DND-41 (cell line): ENCODE measurements around the gene DZIP1.

Source experiments
- ATAC-seq: fragments of 200-7000 bp; cut with Tn5 transposase; 3 replicates; pipeline ENCODE4 v1.9.1; 2021; ENCODE audit warnings: low read depth; ENCODE audit not compliant: insufficient read depth
- DNase-seq: peaks from one replicate; pipeline ENCODE4 v3.0.0-alpha.2; 2020
- H2AFZ ChIP-seq: 2 replicates; pipeline ENCODE4 v1.6.0; 2012; ENCODE audit warnings: low read depth, low read length
- H3K27ac ChIP-seq: 2 replicates; pipeline ENCODE4 v1.5.1; 2012; ENCODE audit warnings: low read length, inconsistent platforms
- H3K27me3 ChIP-seq: fragments of 200-600 bp; sonication (generic); 2 replicates; pipeline ENCODE4 v1.6.0; 2012; ENCODE audit warnings: low read length, mild to moderate bottlenecking, inconsistent platforms; ENCODE audit not compliant: insufficient read depth, poor library complexity
- H3K36me3 ChIP-seq: 2 replicates; pipeline ENCODE4 v1.5.1; 2012; ENCODE audit warnings: low read length, inconsistent platforms; ENCODE audit not compliant: insufficient read depth
- H3K4me1 ChIP-seq: 2 replicates; pipeline ENCODE4 v1.5.1; 2012; ENCODE audit warnings: mild to moderate bottlenecking, low read length; ENCODE audit not compliant: insufficient read depth
- H3K4me2 ChIP-seq: 2 replicates; pipeline ENCODE4 v1.6.0; 2012; ENCODE audit warnings: mild to moderate bottlenecking, moderate library complexity, low read length, inconsistent platforms; ENCODE audit not compliant: insufficient read depth
- H3K4me3 ChIP-seq, 2 experiments: fragments of 200-600 bp in 1 of 2; shearing (Covaris generic) in 1 of 2; 2 replicates each; pipeline ENCODE4 v1.5.1; 2012 to 2016; ENCODE audit warnings: inconsistent platforms in 2 of 2, low read length in 2 of 2, mild to moderate bottlenecking in 2 of 2, low read depth in 1 of 2, moderate library complexity in 1 of 2
- H3K79me2 ChIP-seq: 2 replicates; pipeline ENCODE4 v1.6.0; 2012; ENCODE audit warnings: low read length, inconsistent platforms; ENCODE audit not compliant: insufficient read depth
- H3K9ac ChIP-seq: 2 replicates; pipeline ENCODE4 v1.6.0; 2012; ENCODE audit warnings: low read depth, mild to moderate bottlenecking, inconsistent platforms, low read length, moderate library complexity
- H3K9me3 ChIP-seq: 2 replicates; pipeline ENCODE4 v1.5.1; 2012; ENCODE audit warnings: low read length, moderate library complexity, mild to moderate bottlenecking, inconsistent platforms; ENCODE audit not compliant: insufficient read depth, severe bottlenecking
- H4K20me1 ChIP-seq: 2 replicates; pipeline ENCODE4 v1.6.0; 2012; ENCODE audit warnings: low read length; ENCODE audit not compliant: insufficient read depth
- EZH2 ChIP-seq: IDR thresholded peaks from 3 replicates; pipeline ENCODE4 v1.6.1; 2012; ENCODE audit warnings: borderline replicate concordance, low read depth, mild to moderate bottlenecking, moderate library complexity, low read length, inconsistent platforms; ENCODE audit not compliant: severe bottlenecking
- TF ChIP-seq, protein P1 (sequence below): IDR thresholded peaks from 2 replicates; pipeline ENCODE4 v1.5.1; 2012; ENCODE audit warnings: borderline replicate concordance, low read length, moderate library complexity, mild to moderate bottlenecking; ENCODE audit not compliant: poor library complexity, severe bottlenecking; ENCODE audit errors: extremely low read depth

DZIP1 gene

DNA sequence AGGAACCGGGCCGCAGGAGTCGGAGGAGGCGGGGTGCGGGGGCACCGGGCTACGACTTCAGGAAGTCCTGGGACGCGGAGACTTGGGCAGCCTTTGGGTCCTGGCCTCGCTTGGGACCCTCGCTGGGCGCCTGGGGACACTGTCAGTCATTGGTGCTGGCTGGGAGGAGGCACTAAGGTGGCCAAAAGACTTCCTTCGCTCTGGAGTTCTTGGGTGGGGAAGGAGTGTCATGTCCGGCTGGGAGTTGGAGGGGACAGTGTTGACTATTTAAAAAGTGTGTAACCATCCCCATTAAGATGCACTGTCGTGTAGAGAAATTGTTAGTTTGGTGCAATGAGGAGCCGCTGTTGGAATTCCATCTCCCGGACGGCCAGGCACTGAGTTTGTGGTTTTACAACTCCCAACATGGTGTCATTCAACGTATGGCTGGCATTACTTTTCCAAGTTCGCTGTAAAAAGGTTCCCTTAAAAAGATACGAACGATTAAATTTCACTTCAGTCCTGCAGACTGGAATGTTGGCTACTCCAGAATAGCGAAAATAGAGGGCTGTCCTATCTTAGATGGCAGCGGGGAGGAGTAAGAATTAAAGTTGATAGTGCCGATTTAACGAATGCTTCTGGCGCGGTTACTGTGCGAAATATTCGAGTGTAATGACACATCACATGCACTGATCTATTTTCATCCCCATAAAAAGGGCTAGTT is 33.2 kb upstream of the DZIP1 start:
- Histone ChIP-seq H3K4me2 (peak overlapping the region; percentile 82), H3K4me3 (peak overlapping the region; percentile 77 to 84), H3K27me3 (no peaks in the 10 kb centered on the region), H3K79me2 (peaks cover 68% of the 10 kb centered on the region), H3K27ac (peak overlapping the region; percentile 90), H3K9ac (peak overlapping the region; percentile 93), H3K4me1 (peaks cover 53% of the 10 kb centered on the region), H3K36me3 (no peaks in the 10 kb centered on the region), H2AFZ (peak overlapping the region; percentile 87), H4K20me1 (peaks cover 20% of the 10 kb centered on the region; the same call in 1 of the 2 replicates), H3K9me3 (no peaks in the 10 kb centered on the region)
- no peak for TF ChIP-seq EZH2
- TF ChIP-seq, protein P1, sequence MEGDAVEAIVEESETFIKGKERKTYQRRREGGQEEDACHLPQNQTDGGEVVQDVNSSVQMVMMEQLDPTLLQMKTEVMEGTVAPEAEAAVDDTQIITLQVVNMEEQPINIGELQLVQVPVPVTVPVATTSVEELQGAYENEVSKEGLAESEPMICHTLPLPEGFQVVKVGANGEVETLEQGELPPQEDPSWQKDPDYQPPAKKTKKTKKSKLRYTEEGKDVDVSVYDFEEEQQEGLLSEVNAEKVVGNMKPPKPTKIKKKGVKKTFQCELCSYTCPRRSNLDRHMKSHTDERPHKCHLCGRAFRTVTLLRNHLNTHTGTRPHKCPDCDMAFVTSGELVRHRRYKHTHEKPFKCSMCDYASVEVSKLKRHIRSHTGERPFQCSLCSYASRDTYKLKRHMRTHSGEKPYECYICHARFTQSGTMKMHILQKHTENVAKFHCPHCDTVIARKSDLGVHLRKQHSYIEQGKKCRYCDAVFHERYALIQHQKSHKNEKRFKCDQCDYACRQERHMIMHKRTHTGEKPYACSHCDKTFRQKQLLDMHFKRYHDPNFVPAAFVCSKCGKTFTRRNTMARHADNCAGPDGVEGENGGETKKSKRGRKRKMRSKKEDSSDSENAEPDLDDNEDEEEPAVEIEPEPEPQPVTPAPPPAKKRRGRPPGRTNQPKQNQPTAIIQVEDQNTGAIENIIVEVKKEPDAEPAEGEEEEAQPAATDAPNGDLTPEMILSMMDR: no peak
- DNase-seq: no peak
- no peak; the same call in 2 of the 3 replicates for ATAC-seq

DNA sequence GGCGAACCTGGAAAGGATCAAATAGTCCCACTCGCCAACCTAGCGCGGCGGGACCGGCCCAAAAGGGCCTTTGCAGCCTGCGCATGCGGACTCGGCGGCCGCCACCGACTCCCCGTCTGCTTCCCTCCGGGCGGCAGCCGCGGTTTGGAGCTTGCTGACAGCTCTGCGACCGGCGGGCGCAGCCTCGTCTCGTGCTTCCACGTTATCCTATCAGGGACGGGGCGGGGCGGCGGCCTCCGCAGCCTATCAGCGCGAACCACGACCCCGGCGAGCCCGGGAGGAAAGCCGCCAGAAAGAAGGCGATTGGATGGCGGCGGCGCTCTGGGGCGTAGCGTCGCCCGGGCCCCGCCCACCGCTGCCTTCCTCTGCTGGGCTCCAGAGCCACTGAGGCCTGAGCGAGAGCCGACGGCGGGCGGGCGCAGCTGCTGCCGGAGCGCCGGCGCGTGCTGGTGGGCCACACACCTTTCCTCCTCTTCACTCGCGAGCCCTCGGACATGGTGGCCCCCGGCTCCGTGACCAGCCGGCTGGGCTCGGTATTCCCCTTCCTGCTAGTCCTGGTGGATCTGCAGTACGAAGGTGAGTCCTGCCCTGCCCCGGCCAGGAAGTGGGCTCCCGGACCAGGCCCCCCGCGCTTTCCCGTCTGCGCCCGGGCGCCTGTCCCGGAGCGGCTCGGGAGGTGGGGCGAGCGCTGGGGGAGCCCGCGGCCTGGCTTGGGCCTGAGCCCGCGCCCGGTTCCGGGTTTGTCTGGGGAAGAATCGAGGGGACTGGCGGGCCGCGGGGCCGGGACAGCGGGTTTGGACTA is 32.5 kb upstream of the DZIP1 start, which contains the start of gene DNAJC3:
DNAJC3 (plus strand) TSS at position 378 of the 802 bp plus-strand sequence; CDS start at position 495, 117 bp downstream.
- Histone ChIP-seq H3K4me3 (peak within 1 kb of the TSS; percentile 77 to 84), H4K20me1 (peaks cover 20% of the 10 kb centered on the region; the same call in 1 of the 2 replicates), H3K4me2 (peak within 1 kb of the TSS; percentile 82), H3K9me3 (peaks cover 2% of the 10 kb centered on the region), H3K79me2 (peaks cover 60% of the 10 kb centered on the region), H3K36me3 (no peaks in the 10 kb centered on the region), H3K4me1 (peaks cover 53% of the 10 kb centered on the region), H3K27ac (peak within 1 kb of the TSS; percentile 98), H2AFZ (peak within 1 kb of the TSS; percentile 87), H3K27me3 (no peaks in the 10 kb centered on the region), H3K9ac (peak within 1 kb of the TSS; percentile 93)
- no peak for TF ChIP-seq EZH2
- TF ChIP-seq, protein P1: no peak
- peak; percentile 92 for ATAC-seq
- DNase-seq: peak; percentile 98

DNA sequence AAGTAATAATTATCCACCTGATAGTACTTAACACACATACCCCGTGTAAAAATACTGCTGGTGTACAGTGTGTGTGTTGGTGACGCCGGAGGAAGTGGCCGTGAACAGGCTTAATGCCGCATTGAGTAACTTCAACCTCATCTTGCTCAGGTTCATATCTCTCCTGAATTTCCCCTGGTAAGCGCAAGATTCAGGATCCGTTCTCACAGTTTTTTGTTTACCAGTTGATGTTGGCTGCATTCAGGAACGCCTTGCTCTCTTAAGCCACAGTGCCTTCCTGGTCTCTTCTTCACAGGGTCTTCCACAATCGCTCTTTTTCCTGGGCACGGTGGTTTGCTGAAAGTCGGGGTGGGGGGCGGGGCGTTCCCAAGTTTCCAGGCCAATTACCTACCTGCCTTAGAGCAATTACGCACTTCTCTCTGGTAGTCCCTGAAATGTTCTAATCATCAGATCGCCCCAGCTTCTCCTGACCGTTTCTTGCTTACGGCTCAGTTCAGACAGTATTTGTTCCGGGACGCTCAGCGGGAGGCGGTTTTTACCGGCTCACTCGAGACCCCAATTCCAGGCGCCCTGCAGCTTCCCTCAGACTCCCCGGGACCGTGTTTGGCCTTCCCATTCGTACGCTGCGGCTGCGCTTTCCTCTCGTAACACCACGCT is 31.7 kb upstream of the DZIP1 start:
- H4K20me1 ChIP-seq: peaks cover 15% of the 10 kb centered on the region; the same call in 1 of the 2 replicates
- peak overlapping the region; percentile 84 for H2AFZ ChIP-seq
- H3K27me3 ChIP-seq: no peaks in the 10 kb centered on the region
- H3K4me2 ChIP-seq: peak overlapping the region; percentile 82
- peak overlapping the region; percentile 98 for H3K27ac ChIP-seq
- H3K9ac ChIP-seq: peak overlapping the region; percentile 93
- no peak; the same call in 2 of the 3 replicates for ATAC-seq
- peak overlapping the region; percentile 44 to 77 for H3K4me3 ChIP-seq
- peaks cover 53% of the 10 kb centered on the region for H3K4me1 ChIP-seq
- no peaks in the 10 kb centered on the region for H3K36me3 ChIP-seq
- H3K79me2 ChIP-seq: peaks cover 53% of the 10 kb centered on the region
- TF ChIP-seq EZH2: no peak
- TF ChIP-seq, protein P1: no peak
- DNase-seq: peak; percentile 41
- peaks cover 4% of the 10 kb centered on the region for H3K9me3 ChIP-seq
